ENCODE data around the gene GRAMD4.
A peak's percentile ranks its signal among the peaks of the same experiment; 100 is the strongest.

Gene GRAMD4

DNA sequence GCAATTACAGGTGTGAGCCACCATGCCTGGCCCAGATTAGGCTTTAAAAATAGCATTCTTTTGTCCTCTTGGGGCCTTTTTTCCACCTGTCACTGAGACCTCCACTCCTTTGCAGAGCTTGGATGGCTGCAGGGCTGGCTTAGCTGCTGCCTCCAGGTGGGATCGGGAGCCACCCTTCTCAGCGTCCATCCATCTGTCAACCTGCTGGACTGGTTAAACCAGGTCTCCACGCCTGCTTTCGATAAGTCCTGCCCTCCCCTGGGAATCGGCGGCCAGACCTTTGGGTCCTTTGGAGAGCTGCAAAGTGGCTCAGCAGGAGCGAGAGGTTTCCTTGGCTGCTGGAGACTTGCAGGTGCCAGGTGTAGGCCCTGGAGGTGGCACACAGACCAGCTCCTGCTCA is 23.4 kb upstream of the GRAMD4 start:
- no peak for DNase-seq (ENCODE audit: low spot score)

DNA sequence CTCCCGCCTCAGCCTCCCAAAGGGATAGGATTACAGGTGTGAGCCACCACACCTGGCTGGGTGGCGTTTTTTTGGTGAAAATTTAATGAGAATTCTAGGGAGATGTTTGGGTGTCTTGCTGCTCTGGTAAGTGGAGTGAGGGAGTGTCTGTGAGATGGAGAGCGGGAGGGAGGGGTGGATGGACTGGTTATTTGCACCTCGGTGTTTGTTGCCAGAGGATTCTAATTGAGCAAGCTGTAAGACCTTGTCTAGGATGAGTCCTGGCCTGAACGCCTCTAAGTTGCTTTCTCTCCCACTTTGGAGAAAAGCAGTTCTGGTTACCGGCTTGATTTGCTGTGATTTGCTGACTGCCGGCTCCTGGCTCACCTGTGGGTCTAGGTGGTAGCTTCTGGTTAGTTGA is 22.0 kb upstream of the GRAMD4 start:
- no peak for DNase-seq (ENCODE audit: low spot score)

DNA sequence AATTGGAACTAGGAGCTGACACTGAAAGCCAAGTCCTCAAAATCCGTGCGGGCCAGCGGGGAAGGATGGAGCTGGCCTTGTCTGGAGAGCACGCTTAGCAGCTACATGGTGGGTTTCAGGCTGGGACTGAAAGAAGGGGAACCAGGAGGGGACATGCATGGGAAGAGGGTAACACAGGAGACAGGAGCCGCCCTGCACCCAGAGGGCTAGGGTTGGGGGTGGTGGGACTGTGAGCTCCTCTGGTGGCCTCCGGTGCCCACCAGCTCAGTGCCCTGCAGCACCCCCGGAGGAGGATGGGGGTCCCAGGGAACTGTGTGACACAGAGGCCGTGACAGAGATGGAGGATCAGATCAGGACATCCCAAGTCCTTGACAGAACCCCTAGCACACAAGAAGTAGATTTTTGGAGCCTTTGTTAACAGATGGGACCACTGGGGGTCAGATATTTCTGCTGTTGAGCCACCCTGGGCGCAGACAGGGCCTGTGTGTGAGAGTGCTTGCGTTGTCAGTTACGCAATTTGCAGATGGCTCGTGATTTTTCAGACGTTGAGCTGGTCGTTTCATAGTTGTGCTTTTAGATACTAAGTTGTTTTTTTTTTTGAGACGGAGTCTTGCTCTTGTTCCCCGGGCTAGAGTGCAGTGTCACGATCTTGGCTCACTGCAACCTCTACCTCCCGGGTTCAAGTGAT is 21.3 kb upstream of the GRAMD4 start:
- no peak for DNase-seq (ENCODE audit: low spot score)

DNA sequence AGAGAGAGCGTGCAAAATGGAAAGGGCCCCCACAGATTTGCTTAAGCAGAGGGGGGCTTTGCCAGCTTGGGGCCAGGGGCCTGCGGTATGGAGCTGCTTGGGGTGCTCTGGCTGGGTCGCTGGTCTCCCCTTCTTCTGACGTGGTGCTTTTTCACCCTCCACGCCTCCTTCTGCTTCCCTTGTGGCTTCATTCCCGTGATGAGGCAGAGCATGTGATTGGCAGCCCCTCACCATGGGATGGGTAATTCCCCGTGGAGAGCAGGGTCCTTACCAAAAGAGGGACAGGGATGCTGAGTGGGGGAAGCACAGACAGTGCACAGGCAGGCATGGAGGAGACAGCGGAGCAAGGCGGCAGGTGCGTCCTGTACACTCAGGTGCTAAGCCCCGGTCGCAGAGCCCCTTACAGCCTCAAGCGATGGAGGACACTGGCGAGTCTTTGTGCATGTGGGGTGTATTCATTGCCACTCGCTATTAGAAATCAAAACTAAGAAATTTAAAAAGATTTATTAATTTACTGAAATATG is 19.9 kb upstream of the GRAMD4 start:
- DNase-seq (ENCODE audit: low spot score), result no peak

DNA sequence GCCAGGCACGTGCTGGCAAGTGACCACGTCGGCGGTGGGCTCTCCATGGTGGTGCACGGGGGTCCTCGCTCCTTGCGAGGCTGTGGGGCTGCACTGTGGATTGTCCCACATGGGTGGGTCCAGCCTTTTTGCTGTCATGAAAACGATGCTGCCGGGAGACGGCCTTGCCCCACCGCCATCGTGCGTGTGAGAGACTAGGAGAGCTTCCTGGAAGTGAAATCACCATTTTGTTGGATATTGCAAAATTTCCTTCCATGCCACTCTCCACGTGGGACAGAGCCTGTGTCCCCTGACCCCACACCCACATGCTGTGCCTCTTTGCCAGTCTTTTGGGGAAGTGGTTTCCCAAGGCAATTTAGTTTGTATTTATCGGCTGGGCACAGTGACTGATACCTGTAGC is 18.2 kb upstream of the GRAMD4 start:
- no peak for DNase-seq (ENCODE audit: low spot score)

DNA sequence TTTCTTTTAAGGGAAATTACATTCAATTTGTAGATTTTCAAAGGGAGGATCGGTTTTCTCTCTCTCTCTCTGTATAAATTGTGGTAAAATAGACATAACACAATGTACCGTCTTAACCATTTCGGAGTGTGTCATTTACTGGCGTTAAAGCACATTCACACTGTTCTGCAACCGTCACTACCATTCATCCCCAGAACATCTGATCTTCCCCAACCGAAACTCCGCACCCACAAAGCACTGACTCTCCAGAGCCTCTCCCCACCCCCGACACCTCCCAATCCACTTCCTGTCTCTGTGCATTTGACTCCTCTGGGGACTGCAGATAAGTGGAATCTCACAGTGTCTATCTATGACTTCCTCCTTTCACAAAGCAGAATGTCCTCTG is 15.9 kb upstream of the GRAMD4 start:
- DNase-seq (ENCODE audit: low spot score), result no peak

DNA sequence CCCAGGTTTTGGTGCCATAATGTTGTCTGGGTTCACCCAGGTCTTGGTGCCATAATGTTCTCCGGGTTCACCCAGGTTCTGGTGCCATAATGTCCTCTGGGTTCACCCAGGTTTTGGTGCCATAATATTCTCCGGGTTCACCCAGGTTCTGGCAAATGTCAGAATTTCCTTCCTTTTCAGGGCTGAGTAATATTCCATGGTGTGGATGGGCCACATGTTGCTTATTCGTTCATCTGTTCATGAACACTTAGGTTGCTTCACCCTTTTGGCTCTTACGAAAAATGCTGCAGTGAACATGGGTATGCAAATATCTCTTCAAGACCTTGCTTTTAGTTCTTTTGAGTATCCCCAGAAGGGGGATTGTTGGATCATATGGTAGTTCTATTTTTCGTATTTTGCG is 15.1 kb upstream of the GRAMD4 start:
- no peak for DNase-seq (ENCODE audit: low spot score)

DNA sequence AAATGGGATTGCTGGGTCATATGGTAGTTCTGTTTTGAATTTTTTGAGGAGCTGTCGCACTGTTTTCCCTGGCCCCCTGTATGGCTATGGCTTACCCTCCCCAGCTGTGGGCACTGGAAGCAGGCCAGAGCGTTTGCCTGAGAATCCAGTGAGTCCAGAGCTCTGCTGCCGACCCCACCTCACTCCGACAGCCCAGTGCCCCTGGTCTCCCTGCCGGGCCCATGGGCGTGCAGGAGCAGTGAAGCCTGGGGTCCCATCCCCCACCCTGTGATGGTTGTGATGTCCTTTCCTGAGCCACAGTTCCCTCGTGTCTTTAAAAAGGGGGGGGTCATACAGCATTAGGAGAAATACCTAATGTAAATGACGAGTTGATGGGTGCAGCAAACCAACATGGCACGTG is 13.3 kb upstream of the GRAMD4 start:
- no peak for DNase-seq (ENCODE audit: low spot score)

DNA sequence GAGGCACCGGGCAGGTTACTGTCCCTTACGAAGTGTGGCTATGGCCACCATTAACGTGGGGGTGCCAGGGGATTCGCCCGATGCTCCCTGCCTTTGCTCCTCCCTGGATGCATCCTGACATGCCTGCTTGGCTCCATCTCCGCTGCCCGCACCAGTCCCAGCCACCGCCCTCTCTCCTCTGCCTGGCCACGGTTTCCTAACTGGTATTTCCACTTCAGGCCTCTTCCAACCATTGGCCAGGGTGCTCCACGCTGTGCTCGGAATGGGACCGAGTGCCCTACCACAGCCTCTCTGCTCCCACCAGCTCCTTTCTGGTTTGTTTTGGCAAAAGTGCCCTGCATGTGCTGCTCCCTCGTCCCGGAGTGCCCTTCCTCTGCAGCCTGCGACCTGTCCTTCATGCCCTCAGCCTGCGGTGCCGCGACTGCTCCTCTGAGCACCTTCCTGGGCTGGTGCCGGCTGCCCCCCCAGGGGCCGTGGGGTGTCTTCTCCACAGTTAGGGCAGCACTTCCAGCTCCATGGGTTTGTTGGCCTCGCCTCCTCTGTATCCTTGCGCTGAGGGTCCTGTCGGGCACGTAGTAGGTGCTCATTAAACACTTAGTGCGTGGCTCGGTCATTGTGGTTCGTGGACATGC is 12.6 kb upstream of the GRAMD4 start:
- DNase-seq (ENCODE audit: low spot score), result no peak

DNA sequence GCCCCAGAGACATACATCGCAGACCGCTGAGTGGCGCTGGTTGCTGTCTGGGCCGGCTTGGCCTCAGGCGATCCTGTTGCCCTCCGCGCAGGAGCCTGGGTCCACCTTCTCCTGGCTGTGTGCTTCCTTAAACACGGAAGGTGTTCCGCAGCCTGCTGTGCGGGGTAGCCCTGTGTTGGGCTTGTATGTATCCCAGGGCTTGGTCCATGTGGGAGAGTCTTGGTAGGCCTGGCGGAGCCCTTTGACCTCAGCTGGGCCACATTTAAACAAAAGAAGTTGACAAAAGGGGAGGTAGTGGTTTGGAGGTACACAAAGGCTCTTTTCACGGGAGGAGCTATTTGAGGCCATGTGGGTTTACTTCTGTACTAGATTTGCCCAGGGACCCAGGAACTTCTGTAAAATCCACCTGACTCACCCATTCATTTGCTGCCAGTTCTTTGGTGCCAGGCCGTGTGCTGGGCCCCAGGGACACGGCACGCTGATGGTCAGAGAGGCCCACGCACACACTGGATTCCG is 11.0 kb upstream of the GRAMD4 start:
- DNase-seq (ENCODE audit: low spot score), result peak; percentile 84

DNA sequence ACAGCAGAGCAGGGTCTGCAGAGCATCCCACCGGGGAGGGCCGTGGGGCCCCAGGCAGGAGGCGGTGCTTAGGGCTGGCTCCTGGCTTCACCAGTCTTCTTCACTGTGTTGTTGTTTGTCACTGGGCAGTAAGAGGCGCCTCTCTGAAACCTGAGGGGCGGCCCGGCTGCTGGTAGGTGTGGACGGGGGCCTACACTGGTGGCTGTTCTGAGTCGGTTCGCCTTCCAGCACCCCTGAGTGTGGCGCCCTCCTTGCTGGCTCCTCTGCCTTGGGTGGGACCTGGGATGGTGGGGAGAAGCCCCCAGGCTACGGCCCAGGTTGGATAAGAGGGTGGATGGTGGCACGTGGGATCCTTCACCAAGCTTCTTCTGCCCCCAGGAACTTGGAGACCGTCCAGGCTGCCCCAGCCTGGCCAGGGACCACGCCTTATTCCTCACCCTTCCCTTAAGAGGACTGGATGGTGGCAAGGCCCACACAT is 10.4 kb upstream of the GRAMD4 start:
- DNase-seq (ENCODE audit: low spot score), result no peak

DNA sequence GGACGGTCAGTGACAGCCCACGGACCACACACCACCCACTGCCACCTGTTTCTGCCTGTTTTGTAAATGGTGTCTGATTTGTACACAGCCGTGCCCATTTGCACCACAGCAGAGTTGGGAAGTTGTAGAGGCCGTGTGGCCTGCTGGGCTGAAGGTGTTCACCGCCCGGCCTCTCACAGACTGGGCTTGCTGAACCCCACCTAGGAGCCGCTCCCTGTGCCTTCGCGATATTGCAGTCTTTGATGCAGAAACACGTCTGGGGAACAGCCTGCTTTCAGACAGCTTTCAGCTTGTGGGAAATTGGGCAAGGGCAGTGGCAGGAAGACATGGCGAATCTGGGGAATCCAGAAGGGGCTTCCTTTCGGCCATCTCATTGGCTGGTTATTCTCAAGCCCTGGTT is 9.8 kb upstream of the GRAMD4 start:
- DNase-seq (ENCODE audit: low spot score), result no peak

DNA sequence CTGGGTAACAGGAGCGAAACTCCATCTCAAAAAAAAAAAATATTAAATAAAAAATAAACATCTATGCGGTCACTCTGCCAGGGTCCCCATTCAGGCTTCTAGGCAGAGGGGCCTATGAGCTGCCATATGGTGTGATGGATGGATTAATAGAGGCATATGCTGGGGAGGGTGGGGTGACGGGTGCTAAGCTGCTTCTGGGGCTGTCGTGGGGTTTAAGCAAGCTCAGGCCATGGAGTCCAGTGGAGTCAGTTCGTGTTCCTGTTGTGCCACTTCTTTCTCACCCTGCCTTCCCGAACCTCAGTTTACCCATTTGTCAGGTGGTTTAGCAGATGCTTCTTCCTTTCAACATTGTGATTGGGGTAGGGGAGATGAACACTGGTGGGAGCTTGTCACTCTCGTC is 9.0 kb upstream of the GRAMD4 start:
- DNase-seq (ENCODE audit: low spot score), result no peak

DNA sequence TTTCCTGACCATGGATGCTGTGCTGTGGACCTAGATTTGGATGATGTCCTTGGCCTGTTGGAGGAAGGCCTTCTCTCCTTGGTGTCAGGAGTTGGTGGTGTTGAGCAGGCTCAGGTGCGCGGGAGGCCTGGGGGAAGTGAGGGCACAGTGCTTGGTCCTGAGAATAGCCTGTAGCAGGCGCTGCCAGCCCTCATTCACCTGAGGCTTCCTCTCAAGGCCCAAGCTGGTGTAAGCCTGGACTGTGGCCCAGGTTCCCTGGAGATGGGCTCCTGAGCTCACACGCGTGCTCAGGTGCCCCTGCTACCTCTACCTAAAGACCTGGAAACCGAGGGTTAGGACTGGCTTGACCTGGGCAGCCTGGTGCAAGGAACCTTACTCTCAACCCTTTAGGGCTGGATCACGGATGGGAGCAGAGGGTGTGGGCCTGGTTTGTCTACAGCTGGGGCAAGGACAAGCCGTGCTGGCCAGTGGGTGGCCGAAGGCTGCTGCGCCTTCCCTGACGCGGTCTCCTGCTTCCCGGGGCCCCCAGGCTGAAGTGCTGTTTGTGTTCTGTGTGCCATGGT is 7.8 kb upstream of the GRAMD4 start:
- no peak for DNase-seq (ENCODE audit: low spot score)

DNA sequence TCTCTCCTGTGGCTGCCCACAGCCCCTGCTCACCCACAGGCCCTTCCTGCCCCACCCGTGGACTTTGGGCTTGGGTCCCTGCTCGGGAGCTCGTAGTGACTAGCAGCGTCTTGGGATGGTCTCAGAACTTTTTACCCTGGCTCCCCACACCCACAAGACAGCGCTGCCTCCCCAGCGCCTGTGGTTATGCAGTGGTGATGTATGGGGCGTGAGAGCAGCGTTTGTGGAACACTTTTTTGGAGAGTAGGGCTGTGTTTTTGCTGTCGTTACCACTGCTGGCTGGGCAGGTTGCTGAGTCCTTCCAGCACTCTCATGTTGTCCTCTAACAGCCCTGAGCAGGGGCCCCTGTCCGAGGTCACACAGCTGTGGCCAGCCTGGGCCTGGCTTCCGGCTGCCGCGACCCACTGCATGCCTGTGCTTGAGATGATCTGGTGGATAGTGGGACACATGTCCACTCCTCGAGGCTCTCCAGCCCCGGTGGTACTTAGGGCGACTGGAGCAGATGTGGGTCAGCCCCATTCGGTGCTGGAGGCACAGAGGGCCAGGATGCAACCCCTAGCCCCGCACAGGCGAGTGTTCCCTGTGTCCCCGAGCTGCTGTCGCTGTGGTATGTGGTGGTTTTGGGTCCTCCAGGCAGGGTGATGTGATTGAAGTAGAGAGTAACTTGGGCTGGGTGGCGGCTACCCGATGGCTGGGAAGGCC is 7.1 kb upstream of the GRAMD4 start:
- DNase-seq (ENCODE audit: low spot score), result no peak

DNA sequence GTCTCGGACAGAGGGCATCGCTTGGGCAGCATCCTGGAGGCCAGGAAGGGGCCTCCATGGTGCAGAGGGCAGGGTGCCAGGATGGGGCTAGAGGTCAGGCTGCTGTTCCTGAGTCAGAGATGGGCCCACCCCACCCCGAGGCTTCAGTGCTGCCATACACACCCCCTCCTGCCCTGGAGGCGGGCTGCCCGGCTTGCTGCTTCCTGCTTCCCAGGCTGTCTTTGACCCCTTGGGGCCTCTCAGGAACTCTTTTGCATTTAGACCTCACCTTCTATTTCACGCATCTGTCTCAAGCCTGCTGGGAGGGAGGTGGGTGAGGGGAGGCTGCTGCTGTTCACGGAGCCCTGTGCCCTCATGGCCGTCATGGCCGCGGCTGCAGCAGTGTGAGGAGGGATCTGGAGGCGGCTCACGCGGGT is 6.6 kb upstream of the GRAMD4 start:
- DNase-seq (ENCODE audit: low spot score), result no peak

DNA sequence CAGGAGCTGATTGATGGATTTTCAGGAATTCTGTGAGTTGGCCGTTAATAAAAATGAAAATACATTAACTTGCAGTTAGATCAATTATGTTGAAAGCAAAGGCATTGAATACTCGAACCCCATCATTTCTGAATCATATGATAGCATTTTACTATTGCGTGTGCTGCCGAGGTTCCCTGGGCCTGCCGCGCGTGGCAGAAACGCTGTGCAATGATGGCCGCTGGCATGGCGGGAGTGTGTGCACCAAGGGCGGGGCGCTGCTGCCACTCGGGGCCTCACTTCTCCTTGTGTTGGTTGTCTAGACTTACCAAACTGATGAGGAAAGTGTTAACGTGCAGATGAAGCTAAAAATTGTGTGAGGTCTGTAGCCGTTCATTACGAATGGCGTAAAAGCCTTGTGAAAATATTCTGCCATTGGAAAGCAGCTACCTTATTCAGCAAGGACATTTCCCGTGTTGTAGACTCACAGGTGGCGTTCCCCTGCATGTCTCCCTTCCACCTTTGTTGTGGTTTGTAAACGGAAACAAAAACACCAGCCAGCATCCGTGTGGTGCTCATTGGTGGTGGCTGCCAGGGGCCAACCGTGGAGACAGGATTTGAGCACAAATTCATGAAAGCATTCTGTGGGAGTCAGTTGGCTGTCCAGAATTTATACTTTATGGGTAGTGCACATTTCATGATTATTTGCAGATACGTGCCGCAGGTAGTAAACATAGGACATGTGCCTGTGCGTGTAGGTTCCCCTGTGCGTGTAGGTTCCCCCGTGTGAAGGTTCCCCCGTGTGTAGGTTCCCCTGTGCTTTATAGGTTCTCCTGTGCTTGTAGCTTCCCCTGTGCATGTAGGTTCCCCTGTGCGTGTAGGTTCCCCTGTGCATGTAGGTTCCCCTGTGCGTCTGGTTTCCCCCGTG is 5.9 kb upstream of the GRAMD4 start:
- DNase-seq (ENCODE audit: low spot score), result no peak

DNA sequence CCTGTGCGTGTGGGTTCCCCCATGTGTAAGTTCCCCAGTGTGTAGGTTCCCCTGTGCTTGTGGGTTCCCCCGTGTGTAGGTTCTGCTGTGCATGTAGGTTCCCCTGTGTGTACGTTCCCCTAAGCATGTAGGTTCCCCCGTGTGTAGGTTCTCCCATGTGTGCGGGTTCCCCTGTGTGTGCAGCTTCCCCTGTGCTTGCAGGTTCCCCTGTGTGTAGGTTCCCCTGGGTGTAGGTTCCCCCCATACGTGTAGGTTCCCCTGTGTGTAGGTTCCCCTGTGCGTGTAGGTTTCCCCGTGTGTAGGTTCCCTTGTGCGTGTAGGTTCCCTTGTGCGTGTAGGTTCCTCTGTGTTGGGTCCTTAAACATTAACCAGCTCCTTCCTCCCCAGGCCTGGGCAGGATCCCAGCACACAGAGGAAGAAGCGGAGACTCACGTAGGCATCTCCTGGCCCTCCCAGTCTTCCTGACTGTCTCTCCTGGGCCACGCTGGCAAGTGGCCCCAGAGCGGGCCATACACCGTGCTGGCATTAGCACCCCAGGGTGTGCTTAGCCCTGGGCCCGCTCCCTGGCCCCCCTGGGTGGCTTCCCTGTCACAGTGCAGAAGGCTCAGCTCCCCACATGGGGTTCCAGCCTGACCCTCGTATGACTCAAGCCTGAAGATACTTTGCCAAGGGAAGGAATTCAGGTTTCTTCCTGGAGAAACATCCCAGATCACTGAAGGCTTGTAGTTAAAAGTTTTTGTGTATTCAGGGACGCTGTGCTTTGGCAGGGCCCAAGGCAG is 2.8 kb upstream of the GRAMD4 start:
- no peak for DNase-seq (ENCODE audit: low spot score)

DNA sequence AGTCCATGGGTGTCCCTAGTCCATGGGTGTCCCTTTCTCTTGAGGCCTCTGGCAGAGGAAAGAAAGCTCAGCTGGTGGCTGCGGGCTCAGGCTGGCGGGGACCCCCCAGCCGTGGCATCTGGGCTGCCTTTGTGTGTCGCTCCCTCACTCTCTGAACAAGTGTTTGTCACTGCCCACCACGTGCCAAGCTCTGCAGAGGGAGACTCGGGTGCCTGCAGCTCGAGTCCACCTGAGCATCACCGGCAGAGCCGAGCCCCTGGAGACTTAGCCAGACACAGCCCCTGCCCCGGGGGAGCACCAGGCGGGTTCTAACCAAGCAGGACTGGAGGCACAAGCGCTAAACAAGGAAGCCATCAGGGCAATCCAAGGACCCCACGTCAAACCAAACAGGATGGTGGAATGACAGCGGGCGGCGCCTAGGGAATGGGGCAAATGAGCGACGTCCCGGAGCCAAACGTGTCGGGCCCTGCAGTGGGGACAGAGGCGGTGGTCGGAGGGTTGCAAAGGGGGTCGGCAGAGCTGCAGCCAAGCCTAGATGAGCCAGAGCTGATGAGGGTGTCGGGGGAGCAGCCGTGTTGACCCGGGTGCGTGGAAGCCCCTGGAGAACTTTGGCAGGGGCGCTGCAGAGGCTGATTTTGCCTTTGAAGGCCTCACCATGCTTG is 2.1 kb upstream of the GRAMD4 start:
- DNase-seq (ENCODE audit: low spot score), result no peak

DNA sequence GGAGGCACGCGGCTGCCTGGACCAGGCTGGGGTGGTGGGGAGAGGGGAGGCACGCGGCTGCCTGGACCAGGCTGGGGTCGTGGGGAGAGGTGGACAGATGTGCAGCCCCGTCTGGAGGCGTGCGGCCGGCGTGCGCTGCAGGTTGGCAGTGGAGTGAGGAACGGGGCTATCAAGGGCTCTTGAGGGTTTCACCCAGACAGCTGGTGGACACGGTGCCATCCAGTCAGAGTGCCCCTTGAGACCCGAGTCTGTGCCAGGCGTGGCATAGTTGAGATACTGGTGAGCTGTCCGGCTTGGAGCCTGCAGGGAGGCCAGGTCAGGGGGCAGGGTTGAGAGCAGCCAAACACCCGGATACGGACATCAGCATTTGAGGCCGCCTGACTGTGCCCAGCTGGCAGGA is 1.5 kb upstream of the GRAMD4 start:
- DNase-seq (ENCODE audit: low spot score), result no peak

Data from HuH-7 (cell line).